ENCODE results near the gene DHX58.

- TF ChIP-seq EZH2phosphoT487 (IDR thresholded peaks at IDR 0.05; ENCODE audit: low read depth) (no peak), CTCF (IDR thresholded peaks at IDR 0.05; ENCODE audit: low read depth, low read length) (no peak)
These were observed 1.9 kb downstream of the DHX58 start for GRCh38 chr17:42110301-42111264.
